Measurements from ENCODE around the gene GALNT2. TPM values are rescaled to one million over a fixed set of nuclear protein-coding genes. Genes with fewer than 3 reads are reported as not detected.

The GALNT2 gene
- polyA plus RNA-seq, 2 of the 4 experiments (the other 2 are of a cell fraction): 66.9 to 114 TPM

DNA sequence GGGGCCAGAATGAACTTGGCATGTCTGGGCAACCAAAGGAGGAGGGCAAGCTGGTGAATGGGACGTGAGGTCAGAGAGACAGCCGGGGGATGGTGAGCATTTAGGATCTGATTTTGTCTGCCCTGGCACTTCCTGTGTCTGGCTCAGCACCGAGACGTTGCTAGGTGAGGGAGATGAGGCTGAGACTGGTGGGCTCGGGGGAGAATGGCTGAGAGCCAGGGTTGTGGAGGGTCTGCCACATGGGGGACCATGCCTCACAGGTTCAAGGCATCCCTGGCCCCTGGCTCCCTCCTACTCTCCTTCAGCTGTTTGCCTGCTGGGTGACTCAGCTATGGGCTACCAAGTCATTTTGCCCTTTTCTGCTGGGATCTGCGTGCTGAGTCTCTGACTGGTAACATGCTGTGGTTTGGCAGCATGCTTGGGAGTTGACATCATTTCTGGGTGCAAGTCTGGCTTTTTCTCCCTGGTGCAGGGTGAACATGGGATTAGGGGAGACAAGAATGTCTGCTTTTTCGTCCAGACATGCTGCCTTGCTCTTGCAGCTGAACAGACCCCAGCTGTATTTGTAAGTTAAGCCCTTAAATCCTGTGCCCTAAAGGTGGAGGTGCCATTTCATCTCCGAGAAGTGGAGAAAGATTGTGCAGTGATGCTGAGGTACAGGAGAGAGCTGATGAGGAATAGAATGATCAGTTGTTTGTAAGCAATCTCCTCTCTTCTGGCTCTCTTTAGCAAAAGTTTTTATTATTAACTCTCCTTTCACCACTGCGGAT is 17.6 kb downstream of the GALNT2 start (continued):
- TF ChIP-seq, protein P1, sequence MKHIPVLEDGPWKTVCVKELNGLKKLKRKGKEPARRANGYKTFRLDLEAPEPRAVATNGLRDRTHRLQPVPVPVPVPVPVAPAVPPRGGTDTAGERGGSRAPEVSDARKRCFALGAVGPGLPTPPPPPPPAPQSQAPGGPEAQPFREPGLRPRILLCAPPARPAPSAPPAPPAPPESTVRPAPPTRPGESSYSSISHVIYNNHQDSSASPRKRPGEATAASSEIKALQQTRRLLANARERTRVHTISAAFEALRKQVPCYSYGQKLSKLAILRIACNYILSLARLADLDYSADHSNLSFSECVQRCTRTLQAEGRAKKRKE (CRISPR knock-in tag; IDR thresholded peaks at IDR 0.05; ENCODE audit: low read depth): no peak
- TF ChIP-seq HOXB5 (CRISPR knock-in tag; IDR thresholded peaks at IDR 0.05): no peak
- no peak for TF ChIP-seq RNF2 (IDR thresholded peaks at IDR 0.05; ENCODE audit: borderline replicate concordance, low read depth)
- TF ChIP-seq, protein P2, sequence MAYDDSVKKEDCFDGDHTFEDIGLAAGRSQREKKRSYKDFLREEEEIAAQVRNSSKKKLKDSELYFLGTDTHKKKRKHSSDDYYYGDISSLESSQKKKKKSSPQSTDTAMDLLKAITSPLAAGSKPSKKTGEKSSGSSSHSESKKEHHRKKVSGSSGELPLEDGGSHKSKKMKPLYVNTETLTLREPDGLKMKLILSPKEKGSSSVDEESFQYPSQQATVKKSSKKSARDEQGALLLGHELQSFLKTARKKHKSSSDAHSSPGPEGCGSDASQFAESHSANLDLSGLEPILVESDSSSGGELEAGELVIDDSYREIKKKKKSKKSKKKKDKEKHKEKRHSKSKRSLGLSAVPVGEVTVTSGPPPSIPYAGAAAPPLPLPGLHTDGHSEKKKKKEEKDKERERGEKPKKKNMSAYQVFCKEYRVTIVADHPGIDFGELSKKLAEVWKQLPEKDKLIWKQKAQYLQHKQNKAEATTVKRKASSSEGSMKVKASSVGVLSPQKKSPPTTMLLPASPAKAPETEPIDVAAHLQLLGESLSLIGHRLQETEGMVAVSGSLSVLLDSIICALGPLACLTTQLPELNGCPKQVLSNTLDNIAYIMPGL (CRISPR knock-in tag; IDR thresholded peaks at IDR 0.05; ENCODE audit: borderline replicate concordance): no peak
- TF ChIP-seq HOXB13 (CRISPR knock-in tag; IDR thresholded peaks at IDR 0.05; ENCODE audit: low read depth): no peak; the same call in 1 of the 2 replicates
- no peak for TF ChIP-seq POLR2AphosphoS2 (conservative IDR thresholded peaks at IDR 0.05; ENCODE audit: low read length)
- TF ChIP-seq EP300 (IDR thresholded peaks at IDR 0.05): peak; percentile 58 to 80; a peak in 2 of 5 replicates
- no peak for TF ChIP-seq NR3C1 (IDR thresholded peaks at IDR 0.05)
- TF ChIP-seq EHMT2 (IDR thresholded peaks at IDR 0.05; ENCODE audit: low read depth): no peak
- no peak for TF ChIP-seq SREBF2 (IDR thresholded peaks at IDR 0.05)
- TF ChIP-seq HDAC2 (IDR thresholded peaks at IDR 0.05): no peak
- TF ChIP-seq ZSCAN20 (CRISPR knock-in tag; IDR thresholded peaks at IDR 0.05): no peak
- TF ChIP-seq MAZ (IDR thresholded peaks at IDR 0.05; ENCODE audit: borderline replicate concordance, low read depth, low read length): no peak
- TF ChIP-seq FOSB (CRISPR knock-in tag; IDR thresholded peaks at IDR 0.05): no peak
- TF ChIP-seq TFCP2L1 (CRISPR knock-in tag; IDR thresholded peaks at IDR 0.05): no peak
- no peak for TF ChIP-seq FOXS1 (CRISPR knock-in tag; IDR thresholded peaks at IDR 0.05)
- peak; percentile 26 to 42; a peak in 4 of 5 replicates for TF ChIP-seq RAD21 (conservative IDR thresholded peaks at IDR 0.05 in 1 of 2, IDR thresholded peaks at IDR 0.05 in 1 of 2)
- TF ChIP-seq SMC3 (IDR thresholded peaks at IDR 0.05): no peak
- TF ChIP-seq NPAS2 (CRISPR knock-in tag; IDR thresholded peaks at IDR 0.05; ENCODE audit: borderline replicate concordance): no peak
- TF ChIP-seq, protein P3, sequence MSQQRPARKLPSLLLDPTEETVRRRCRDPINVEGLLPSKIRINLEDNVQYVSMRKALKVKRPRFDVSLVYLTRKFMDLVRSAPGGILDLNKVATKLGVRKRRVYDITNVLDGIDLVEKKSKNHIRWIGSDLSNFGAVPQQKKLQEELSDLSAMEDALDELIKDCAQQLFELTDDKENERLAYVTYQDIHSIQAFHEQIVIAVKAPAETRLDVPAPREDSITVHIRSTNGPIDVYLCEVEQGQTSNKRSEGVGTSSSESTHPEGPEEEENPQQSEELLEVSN (IDR thresholded peaks at IDR 0.05; ENCODE audit: borderline replicate concordance, low read depth): no peak
- no peak for TF ChIP-seq ESRRA (IDR thresholded peaks at IDR 0.05; ENCODE audit: borderline replicate concordance, low read length)
- peak; percentile 69 for TF ChIP-seq MAFK (IDR thresholded peaks at IDR 0.05; ENCODE audit: partially characterized antibody)
- TF ChIP-seq JUNB (IDR thresholded peaks at IDR 0.05): peak; percentile 91
- TF ChIP-seq, protein P4, sequence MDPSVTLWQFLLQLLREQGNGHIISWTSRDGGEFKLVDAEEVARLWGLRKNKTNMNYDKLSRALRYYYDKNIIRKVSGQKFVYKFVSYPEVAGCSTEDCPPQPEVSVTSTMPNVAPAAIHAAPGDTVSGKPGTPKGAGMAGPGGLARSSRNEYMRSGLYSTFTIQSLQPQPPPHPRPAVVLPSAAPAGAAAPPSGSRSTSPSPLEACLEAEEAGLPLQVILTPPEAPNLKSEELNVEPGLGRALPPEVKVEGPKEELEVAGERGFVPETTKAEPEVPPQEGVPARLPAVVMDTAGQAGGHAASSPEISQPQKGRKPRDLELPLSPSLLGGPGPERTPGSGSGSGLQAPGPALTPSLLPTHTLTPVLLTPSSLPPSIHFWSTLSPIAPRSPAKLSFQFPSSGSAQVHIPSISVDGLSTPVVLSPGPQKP (IDR thresholded peaks at IDR 0.05; ENCODE audit: low read depth, low read length): no peak
- TF ChIP-seq JUN (IDR thresholded peaks at IDR 0.05): peak; percentile 56 to 86; a peak in 4 of 5 replicates

Measured in A549 (cell line).